Measurements from ENCODE around the gene ETFA. TPM values are rescaled to one million over a fixed set of nuclear protein-coding genes. Genes with fewer than 3 reads are reported as not detected.

ETFA gene
- total and polyA plus RNA-seq, 2 donors: 83.5 to 116 TPM

GRCh38 chr15:76342382-76343201 is 31.3 kb upstream of the ETFA start:
- Histone ChIP-seq H3K27ac (ENCODE audit: low read depth in 1 of 2, low read length in 1 of 2) (no peak overlapping the region), H3K27me3 (ENCODE audit: control insufficient read depth in 2 of 2, insufficient read depth in 1 of 2, low read length in 1 of 2) (peaks cover 84 to 100% of the 10 kb centered on the region in 2 donors), H3K9me3 (ENCODE audit: control insufficient read depth in 2 of 2, insufficient read depth in 1 of 2, low read length in 1 of 2) (peaks cover 3 to 7% of the 10 kb centered on the region in 2 donors), H3K36me3 (ENCODE audit: control insufficient read depth in 2 of 2, insufficient read depth in 2 of 2, low read length in 1 of 2) (no peaks in the 10 kb centered on the region), H3K4me1 (ENCODE audit: control insufficient read depth in 2 of 2, insufficient read depth in 2 of 2, low read length in 2 of 2) (peaks cover 20 to 43% of the 10 kb centered on the region in 2 donors), H3K4me3 (ENCODE audit: low read length in 2 of 2) (peak overlapping the region in 1 of 2 donors; percentile 30)
- WGBS: 5% methylated on average over 87 of the region's 87 CpGs
- peak in 1 of 9 donors; percentile 16 for DNase-seq (ENCODE audit: low read depth in 6 of 9, low spot score in 9 of 9)

DNA sequence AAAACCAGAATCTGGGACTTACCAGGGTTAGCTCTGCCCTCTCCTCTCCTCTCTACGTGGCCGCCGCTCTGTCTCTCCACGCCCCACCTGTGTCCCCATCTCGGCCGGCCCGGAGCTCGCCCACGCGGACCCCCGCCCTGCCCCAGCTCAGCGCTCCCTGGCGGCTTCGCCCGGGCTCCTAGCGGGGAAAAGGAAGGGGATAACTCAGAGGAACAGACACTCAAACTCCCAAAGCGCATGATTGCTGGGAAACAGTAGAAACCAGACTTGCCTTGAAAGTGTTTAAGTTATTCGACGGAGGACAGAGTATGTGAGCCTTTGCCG is 30.8 kb upstream of the ETFA start:
- H3K9me3 ChIP-seq (ENCODE audit: control insufficient read depth in 2 of 2, insufficient read depth in 1 of 2, low read length in 1 of 2): peaks cover 3 to 7% of the 10 kb centered on the region in 2 donors
- DNase-seq (ENCODE audit: low read depth in 6 of 9, low spot score in 9 of 9): peak in 1 of 9 donors; percentile 18
- 8% methylated on average over 20 of the region's 20 CpGs for WGBS
- no peak overlapping the region for H3K4me3 ChIP-seq (ENCODE audit: low read length in 2 of 2)
- H3K4me1 ChIP-seq (ENCODE audit: control insufficient read depth in 2 of 2, insufficient read depth in 2 of 2, low read length in 2 of 2): peaks cover 20 to 49% of the 10 kb centered on the region in 2 donors
- no peaks in the 10 kb centered on the region for H3K36me3 ChIP-seq (ENCODE audit: control insufficient read depth in 2 of 2, insufficient read depth in 2 of 2, low read length in 1 of 2)
- no peak overlapping the region for H3K27ac ChIP-seq (ENCODE audit: low read depth in 1 of 2, low read length in 1 of 2)
- H3K27me3 ChIP-seq (ENCODE audit: control insufficient read depth in 2 of 2, insufficient read depth in 1 of 2, low read length in 1 of 2): peaks cover 84 to 100% of the 10 kb centered on the region in 2 donors

GRCh38 chr15:76341366-76342057 is 30.2 kb upstream of the ETFA start:
- 5% methylated on average over 42 of the region's 42 CpGs for WGBS
- peaks cover 87 to 100% of the 10 kb centered on the region in 2 donors for H3K27me3 ChIP-seq (ENCODE audit: control insufficient read depth in 2 of 2, insufficient read depth in 1 of 2, low read length in 1 of 2)
- peaks cover 20 to 49% of the 10 kb centered on the region in 2 donors for H3K4me1 ChIP-seq (ENCODE audit: control insufficient read depth in 2 of 2, insufficient read depth in 2 of 2, low read length in 2 of 2)
- DNase-seq (ENCODE audit: low read depth in 6 of 9, low spot score in 9 of 9): peak in 1 of 9 donors; percentile 12
- H3K4me3 ChIP-seq (ENCODE audit: low read length in 2 of 2): no peak overlapping the region
- peaks cover 3 to 7% of the 10 kb centered on the region in 2 donors for H3K9me3 ChIP-seq (ENCODE audit: control insufficient read depth in 2 of 2, insufficient read depth in 1 of 2, low read length in 1 of 2)
- H3K27ac ChIP-seq (ENCODE audit: low read depth in 1 of 2, low read length in 1 of 2): no peak overlapping the region
- no peaks in the 10 kb centered on the region for H3K36me3 ChIP-seq (ENCODE audit: control insufficient read depth in 2 of 2, insufficient read depth in 2 of 2, low read length in 1 of 2)

DNA sequence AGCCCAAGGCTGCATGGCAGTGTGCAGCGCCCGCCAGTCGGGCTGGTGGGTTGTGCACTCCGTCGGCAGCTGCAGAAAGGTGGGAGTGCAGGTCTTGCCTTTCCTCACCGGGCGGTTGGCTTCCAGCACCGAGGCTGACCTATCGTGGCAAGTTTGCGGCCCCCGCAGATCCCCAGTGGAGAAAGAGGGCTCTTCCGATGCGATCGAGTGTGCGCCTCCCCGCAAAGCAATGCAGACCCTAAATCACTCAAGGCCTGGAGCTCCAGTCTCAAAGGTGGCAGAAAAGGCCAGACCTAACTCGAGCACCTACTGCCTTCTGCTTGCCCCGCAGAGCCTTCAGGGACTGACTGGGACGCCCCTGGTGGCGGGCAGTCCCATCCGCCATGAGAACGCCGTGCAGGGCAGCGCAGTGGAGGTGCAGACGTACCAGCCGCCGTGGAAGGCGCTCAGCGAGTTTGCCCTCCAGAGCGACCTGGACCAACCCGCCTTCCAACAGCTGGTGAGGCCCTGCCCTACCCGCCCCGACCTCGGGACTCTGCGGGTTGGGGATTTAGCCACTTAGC is 29.6 kb upstream of the ETFA start:
- H3K27me3 ChIP-seq (ENCODE audit: control insufficient read depth in 2 of 2, insufficient read depth in 1 of 2, low read length in 1 of 2): peaks cover 86 to 100% of the 10 kb centered on the region in 2 donors
- peaks cover 21 to 49% of the 10 kb centered on the region in 2 donors for H3K4me1 ChIP-seq (ENCODE audit: control insufficient read depth in 2 of 2, insufficient read depth in 2 of 2, low read length in 2 of 2)
- 3% methylated on average over 35 of the region's 35 CpGs for WGBS
- DNase-seq (ENCODE audit: low read depth in 6 of 9, low spot score in 9 of 9): peak in 1 of 9 donors; percentile 37
- no peak overlapping the region for H3K27ac ChIP-seq (ENCODE audit: low read depth in 1 of 2, low read length in 1 of 2)
- peak overlapping the region in 1 of 2 donors; percentile 36 for H3K4me3 ChIP-seq (ENCODE audit: low read length in 2 of 2)
- H3K36me3 ChIP-seq (ENCODE audit: control insufficient read depth in 2 of 2, insufficient read depth in 2 of 2, low read length in 1 of 2): no peaks in the 10 kb centered on the region
- peaks cover 3 to 11% of the 10 kb centered on the region in 2 donors for H3K9me3 ChIP-seq (ENCODE audit: control insufficient read depth in 2 of 2, insufficient read depth in 1 of 2, low read length in 1 of 2)

GRCh38 chr15:76340198-76340802 is 29.0 kb upstream of the ETFA start:
- DNase-seq (ENCODE audit: low read depth in 6 of 9, low spot score in 9 of 9): peak in 1 of 9 donors; percentile 64
- peaks cover 3 to 11% of the 10 kb centered on the region in 2 donors for H3K9me3 ChIP-seq (ENCODE audit: control insufficient read depth in 2 of 2, insufficient read depth in 1 of 2, low read length in 1 of 2)
- no peaks in the 10 kb centered on the region for H3K36me3 ChIP-seq (ENCODE audit: control insufficient read depth in 2 of 2, insufficient read depth in 2 of 2, low read length in 1 of 2)
- H3K27ac ChIP-seq (ENCODE audit: low read depth in 1 of 2, low read length in 1 of 2): no peak overlapping the region
- 2% methylated on average over 53 of the region's 53 CpGs for WGBS
- H3K27me3 ChIP-seq (ENCODE audit: control insufficient read depth in 2 of 2, insufficient read depth in 1 of 2, low read length in 1 of 2): peaks cover 86 to 100% of the 10 kb centered on the region in 2 donors
- H3K4me1 ChIP-seq (ENCODE audit: control insufficient read depth in 2 of 2, insufficient read depth in 2 of 2, low read length in 2 of 2): peaks cover 24 to 54% of the 10 kb centered on the region in 2 donors
- H3K4me3 ChIP-seq (ENCODE audit: low read length in 2 of 2): peak overlapping the region in 1 of 2 donors; percentile 36

- H3K27ac ChIP-seq (ENCODE audit: low read depth in 1 of 2, low read length in 1 of 2): no peak overlapping the region
- no peaks in the 10 kb centered on the region for H3K36me3 ChIP-seq (ENCODE audit: control insufficient read depth in 2 of 2, insufficient read depth in 2 of 2, low read length in 1 of 2)
- DNase-seq (ENCODE audit: low read depth in 6 of 9, low spot score in 9 of 9): peak in 1 of 9 donors; percentile 64
- H3K4me3 ChIP-seq (ENCODE audit: low read length in 2 of 2): peak overlapping the region in 1 of 2 donors; percentile 36
- WGBS: 5% methylated on average over 48 of the region's 48 CpGs
- H3K4me1 ChIP-seq (ENCODE audit: control insufficient read depth in 2 of 2, insufficient read depth in 2 of 2, low read length in 2 of 2): peaks cover 24 to 57% of the 10 kb centered on the region in 2 donors
- H3K9me3 ChIP-seq (ENCODE audit: control insufficient read depth in 2 of 2, insufficient read depth in 1 of 2, low read length in 1 of 2): peaks cover 3 to 15% of the 10 kb centered on the region in 2 donors
- H3K27me3 ChIP-seq (ENCODE audit: control insufficient read depth in 2 of 2, insufficient read depth in 1 of 2, low read length in 1 of 2): peaks cover 87 to 100% of the 10 kb centered on the region in 2 donors
Measured at GRCh38 chr15:76339305-76340197, 28.3 kb upstream of the ETFA start.

DNA sequence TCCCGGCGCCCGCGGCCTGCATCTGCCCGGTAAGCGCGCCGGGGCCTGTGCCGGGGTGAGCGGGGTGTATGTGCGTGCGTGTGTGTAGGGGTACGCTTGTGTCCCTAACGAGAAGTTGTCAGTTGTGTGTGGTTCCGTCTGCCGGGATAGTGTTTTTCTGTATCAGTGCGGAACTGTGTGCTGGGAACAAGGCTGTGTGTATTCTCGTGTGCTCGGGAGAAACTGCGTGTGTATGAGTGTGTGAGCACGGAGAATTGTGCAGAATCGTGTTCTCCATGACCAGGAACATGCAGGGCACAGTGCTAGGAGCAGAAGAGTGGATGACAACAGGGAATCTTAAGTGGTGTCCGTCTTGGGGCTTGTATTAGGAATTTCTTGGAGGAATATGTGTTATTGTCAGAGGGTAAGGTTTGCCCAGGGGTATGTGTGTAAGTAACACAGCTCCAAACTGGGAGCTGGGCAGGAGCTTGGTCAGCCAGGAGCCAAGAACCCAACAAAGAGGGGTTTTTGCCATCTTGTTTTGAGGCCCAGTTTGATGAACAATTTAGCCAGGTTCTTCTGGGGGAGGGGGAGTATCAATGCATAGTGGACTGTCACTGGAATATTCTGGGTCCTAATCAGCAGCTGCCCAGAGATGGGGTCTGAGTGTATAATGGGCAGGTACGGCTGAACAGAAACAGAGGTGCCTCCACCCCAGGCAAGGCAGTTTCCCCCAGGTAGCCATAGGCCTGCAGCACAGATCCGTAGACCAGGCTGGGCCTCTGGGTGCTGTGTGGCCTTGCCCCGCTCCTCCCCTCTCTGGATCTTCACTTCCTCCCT is 27.4 kb upstream of the ETFA start:
- H3K27me3 ChIP-seq (ENCODE audit: control insufficient read depth in 2 of 2, insufficient read depth in 1 of 2, low read length in 1 of 2): peaks cover 94 to 100% of the 10 kb centered on the region in 2 donors
- DNase-seq (ENCODE audit: low read depth in 6 of 9, low spot score in 9 of 9): peak in 1 of 9 donors; percentile 37
- no peak overlapping the region for H3K27ac ChIP-seq (ENCODE audit: low read depth in 1 of 2, low read length in 1 of 2)
- WGBS: 8% methylated on average over 26 of the region's 26 CpGs
- peaks cover 24 to 57% of the 10 kb centered on the region in 2 donors for H3K4me1 ChIP-seq (ENCODE audit: control insufficient read depth in 2 of 2, insufficient read depth in 2 of 2, low read length in 2 of 2)
- H3K4me3 ChIP-seq (ENCODE audit: low read length in 2 of 2): no peak overlapping the region
- peaks cover 3 to 17% of the 10 kb centered on the region in 2 donors for H3K9me3 ChIP-seq (ENCODE audit: control insufficient read depth in 2 of 2, insufficient read depth in 1 of 2, low read length in 1 of 2)
- H3K36me3 ChIP-seq (ENCODE audit: control insufficient read depth in 2 of 2, insufficient read depth in 2 of 2, low read length in 1 of 2): no peaks in the 10 kb centered on the region
